Measurements from ENCODE around the gene OGG1. TPM values are rescaled to one million over a fixed set of nuclear protein-coding genes. Genes with fewer than 3 reads are reported as not detected.

OGG1 gene
- total RNA-seq, 2 donors from 2014 or later = 10.8 to 12.2 TPM

DNA sequence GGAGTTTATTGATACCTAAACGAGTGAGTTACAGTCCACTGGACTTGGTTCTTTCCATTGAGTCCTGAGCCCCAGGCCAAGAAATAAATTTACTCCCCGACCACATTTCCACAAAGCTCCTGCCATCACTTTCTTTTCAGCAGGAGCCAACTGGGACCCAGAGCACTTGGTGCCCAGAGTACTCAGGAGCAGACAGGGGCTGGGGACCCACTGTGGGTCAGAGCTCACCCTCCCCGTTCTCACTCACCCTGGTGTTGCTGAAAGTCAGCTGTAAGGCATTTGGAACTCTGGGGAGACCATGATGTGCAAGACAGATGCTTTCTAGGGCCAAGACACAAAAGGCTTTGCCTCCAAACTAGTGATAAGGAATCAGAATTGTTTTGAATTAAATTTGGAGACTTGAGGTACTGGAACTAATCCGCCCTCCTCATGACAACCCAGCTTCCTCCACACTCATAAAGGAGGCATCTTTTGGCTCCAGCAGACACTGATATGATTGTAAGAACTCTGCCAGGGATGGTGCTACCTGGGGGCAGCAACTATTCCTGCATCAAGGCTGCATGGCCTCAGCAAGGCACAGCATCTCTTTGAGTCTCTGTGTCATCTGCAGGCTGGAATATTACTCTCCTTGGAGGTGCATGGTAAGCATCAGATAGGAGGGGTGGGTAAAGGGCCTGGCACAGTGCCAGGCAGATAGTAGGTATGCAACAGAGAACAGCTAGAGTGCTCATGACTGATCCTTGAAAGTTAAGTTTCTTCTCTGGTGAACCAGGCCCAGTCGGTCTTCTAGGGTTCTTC lies 27.3 kb downstream of the OGG1 start:
- no peaks in the 10 kb centered on the region for H3K9me3 ChIP-seq
- peaks cover 15% of the 10 kb centered on the region for H3K36me3 ChIP-seq
- no peaks in the 10 kb centered on the region for H3K27me3 ChIP-seq
- H3K4me1 ChIP-seq = no peaks in the 10 kb centered on the region
- H3K4me3 ChIP-seq = no peak overlapping the region
- no peak for DNase-seq (ENCODE audit: low spot score)
- TF ChIP-seq, protein P1, sequence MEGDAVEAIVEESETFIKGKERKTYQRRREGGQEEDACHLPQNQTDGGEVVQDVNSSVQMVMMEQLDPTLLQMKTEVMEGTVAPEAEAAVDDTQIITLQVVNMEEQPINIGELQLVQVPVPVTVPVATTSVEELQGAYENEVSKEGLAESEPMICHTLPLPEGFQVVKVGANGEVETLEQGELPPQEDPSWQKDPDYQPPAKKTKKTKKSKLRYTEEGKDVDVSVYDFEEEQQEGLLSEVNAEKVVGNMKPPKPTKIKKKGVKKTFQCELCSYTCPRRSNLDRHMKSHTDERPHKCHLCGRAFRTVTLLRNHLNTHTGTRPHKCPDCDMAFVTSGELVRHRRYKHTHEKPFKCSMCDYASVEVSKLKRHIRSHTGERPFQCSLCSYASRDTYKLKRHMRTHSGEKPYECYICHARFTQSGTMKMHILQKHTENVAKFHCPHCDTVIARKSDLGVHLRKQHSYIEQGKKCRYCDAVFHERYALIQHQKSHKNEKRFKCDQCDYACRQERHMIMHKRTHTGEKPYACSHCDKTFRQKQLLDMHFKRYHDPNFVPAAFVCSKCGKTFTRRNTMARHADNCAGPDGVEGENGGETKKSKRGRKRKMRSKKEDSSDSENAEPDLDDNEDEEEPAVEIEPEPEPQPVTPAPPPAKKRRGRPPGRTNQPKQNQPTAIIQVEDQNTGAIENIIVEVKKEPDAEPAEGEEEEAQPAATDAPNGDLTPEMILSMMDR (IDR thresholded peaks at IDR 0.05) = no peak
- no peak overlapping the region for H3K27ac ChIP-seq

DNA sequence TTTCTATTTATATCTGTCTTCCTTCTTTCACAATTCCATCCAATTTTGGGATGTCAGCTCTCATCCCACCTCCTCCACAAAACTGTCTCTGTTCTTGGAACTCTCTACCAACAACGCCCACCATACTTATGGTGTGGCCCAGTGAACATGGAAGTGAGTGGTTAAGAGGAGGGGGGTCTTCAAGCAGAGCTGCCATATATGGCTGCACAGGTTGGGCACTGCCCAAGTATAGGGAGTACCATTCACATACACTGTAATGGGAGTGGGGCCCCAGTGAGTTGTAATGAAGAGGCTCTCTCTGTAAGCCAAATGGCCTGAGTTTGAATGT lies 27.9 kb downstream of the OGG1 start:
- Histone ChIP-seq H3K4me1 (no peaks in the 10 kb centered on the region), H3K27me3 (no peaks in the 10 kb centered on the region), H3K36me3 (peaks cover 21% of the 10 kb centered on the region), H3K4me3 (no peak overlapping the region), H3K9me3 (no peaks in the 10 kb centered on the region), H3K27ac (no peak overlapping the region)
- no peak for DNase-seq (ENCODE audit: low spot score)
- TF ChIP-seq, protein P1 (IDR thresholded peaks at IDR 0.05) = no peak

DNA sequence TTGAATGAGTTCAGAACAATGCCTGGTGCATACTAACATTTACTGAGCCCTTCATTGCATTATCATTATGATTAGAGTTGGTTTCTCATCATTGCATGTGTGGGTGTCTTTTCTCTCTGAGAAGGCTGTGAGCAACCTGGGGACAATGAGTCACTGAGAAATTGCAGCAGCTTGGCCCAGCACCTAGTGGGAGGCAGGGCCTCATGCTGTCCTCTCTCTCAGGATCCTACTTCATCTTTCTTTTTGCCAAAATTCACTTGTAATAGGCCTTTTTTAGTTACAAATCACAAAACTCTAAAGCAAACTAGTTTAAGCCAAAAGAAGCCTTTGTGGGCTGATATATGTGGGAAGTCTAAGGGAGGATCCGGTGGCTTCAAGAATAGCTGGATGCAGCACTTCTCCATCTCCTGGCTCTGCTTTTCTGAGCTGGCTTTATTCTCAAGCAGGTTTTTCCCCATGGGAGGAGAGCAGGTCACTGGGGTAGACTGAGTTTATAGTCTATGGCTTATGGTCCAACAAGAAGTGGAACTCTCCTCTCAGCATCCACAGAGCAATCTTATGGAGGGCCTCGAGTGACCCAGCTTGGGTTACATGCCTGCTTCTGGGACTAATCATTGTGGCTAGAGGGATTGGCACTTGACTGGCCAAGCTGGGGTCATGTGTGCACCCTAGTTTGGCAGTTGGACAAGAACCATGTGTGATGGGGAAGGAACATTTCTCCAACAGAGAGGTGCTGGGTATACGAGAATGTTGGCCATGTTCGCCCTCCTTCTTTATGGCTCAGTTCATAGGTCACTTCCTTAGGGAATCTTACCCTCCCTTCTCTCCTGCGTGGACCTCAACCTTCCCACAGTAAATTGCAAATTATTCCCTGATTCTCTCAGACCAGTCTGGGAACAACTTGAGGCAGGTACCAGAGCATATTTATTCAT lies 28.7 kb downstream of the OGG1 start:
- Histone ChIP-seq H3K9me3 (no peaks in the 10 kb centered on the region), H3K27me3 (no peaks in the 10 kb centered on the region), H3K4me3 (no peak overlapping the region), H3K4me1 (no peaks in the 10 kb centered on the region), H3K27ac (no peak overlapping the region), H3K36me3 (peaks cover 24% of the 10 kb centered on the region)
- TF ChIP-seq, protein P1 (IDR thresholded peaks at IDR 0.05) = no peak
- DNase-seq (ENCODE audit: low spot score) = no peak

DNA sequence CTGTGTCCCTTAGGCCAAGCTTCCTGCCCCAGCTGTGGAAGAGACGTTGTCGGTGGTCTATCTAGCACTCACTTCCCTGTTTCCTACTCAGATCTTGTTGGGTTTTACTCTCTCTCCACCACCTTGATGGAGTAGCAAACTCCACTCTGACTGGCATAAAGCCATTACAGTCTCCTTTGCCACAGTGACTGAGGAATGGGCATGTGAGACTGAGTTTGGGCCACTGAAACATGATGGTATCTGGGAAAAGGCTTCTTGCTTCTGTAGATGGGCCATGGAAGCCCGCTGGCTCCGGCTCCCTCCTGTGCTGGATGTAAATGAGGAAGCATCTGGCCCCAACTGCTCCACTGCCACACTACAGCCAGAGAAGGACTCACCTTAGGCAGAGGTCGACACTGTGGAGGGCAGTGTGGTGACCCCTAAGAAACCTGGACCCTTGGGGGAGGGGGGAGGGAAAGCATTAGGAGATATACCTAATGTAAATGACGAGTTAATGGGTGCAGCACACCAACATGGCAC lies 29.4 kb downstream of the OGG1 start:
- DNase-seq (ENCODE audit: low spot score) = no peak
- H3K27me3 ChIP-seq = no peaks in the 10 kb centered on the region
- no peaks in the 10 kb centered on the region for H3K9me3 ChIP-seq
- H3K36me3 ChIP-seq = peaks cover 31% of the 10 kb centered on the region
- TF ChIP-seq, protein P1 (IDR thresholded peaks at IDR 0.05) = no peak
- H3K27ac ChIP-seq = no peak overlapping the region
- no peak overlapping the region for H3K4me3 ChIP-seq
- no peaks in the 10 kb centered on the region for H3K4me1 ChIP-seq

DNA sequence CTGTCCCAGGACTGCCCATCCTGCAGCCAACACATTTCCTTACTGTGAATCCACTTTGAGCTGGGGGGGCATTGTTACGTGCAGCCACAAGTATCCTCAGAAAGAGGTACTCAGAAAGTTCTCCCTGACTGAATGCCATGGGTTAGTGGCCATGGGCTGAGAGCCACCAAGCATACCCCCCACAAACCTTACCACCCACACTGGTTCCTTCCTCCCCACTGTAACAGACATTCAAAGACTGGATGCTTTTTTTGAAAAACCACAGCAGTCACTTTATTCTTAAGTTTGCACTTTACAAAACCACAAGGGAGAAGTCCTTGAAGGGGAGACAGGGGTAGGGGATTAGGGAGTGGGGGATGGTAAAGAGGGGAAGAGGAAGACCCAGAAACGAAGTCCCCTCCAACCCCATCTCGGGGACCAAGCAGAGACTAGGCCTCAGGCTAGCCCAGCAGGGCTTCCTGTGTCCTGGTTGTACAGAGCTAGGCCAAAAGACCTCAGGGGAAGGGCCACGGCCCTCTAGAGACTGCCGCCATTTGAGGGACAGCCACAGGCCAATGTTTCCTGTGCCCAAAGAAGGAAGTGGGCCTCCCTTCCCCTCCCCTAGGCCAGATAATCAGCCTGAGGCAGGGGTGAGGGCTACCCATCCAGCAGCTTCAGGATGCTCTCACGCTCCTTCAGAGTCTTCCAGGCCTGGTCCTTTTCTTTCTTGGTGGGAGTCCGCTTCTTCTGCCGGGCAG lies 30.1 kb downstream of the OGG1 start:
- DNase-seq (ENCODE audit: low spot score) = no peak
- no peaks in the 10 kb centered on the region for H3K9me3 ChIP-seq
- no peak overlapping the region for H3K27ac ChIP-seq
- TF ChIP-seq, protein P1 (IDR thresholded peaks at IDR 0.05) = no peak
- no peak overlapping the region for H3K4me3 ChIP-seq
- peaks cover 38% of the 10 kb centered on the region for H3K36me3 ChIP-seq
- no peaks in the 10 kb centered on the region for H3K27me3 ChIP-seq
- no peaks in the 10 kb centered on the region for H3K4me1 ChIP-seq
